Natural killer cell (primary cell): ENCODE results near the gene RTL1. TPM values are rescaled to one million over a fixed set of nuclear protein-coding genes. Genes with fewer than 3 reads are reported as not detected.

ENCODE experiments used
- ATAC-seq, 3 donors: fragments of 150-1000 bp in 2 of 3; fragments of 200-7000 bp in 1 of 3; cut with Tn5 transposase; 1 replicate in 1 of 3; 2 replicates in 2 of 3; pipeline ENCODE4 v1.10.0; 2021; ENCODE audit warnings: mild to moderate bottlenecking in 2 of 3, moderate library complexity in 2 of 3
- DNase-seq, 2 donors: peaks; one replicate each; pipeline versions ENCODE4 v3.0.0 to v3.0.0-alpha.2; 2013 to 2021; ENCODE audit warnings: mixed read lengths in 1 of 2
- H3K27ac ChIP-seq: one replicate; pipeline ENCODE4 v1.5.1; 2013; ENCODE audit warnings: mild to moderate bottlenecking, low read length
- H3K27me3 ChIP-seq: one replicate; pipeline ENCODE4 v1.6.1; 2013; ENCODE audit warnings: low read length; ENCODE audit not compliant: control insufficient read depth, insufficient read depth
- H3K36me3 ChIP-seq: one replicate; pipeline ENCODE4 v1.6.1; 2013; ENCODE audit warnings: low read length; ENCODE audit not compliant: control insufficient read depth, insufficient read depth
- H3K4me1 ChIP-seq: one replicate; pipeline ENCODE4 v1.6.1; 2013; ENCODE audit warnings: low read length; ENCODE audit not compliant: control insufficient read depth, insufficient read depth
- H3K4me3 ChIP-seq: one replicate; pipeline ENCODE4 v1.5.1; 2013; ENCODE audit warnings: low read length
- H3K9me3 ChIP-seq: one replicate; pipeline ENCODE4 v1.6.1; 2013; ENCODE audit warnings: low read length; ENCODE audit not compliant: control insufficient read depth, insufficient read depth
- H3K27ac Mint-ChIP-seq, 2 donors: one replicate each; pipeline ENCODE4 v1.8.0; 2022; ENCODE audit warnings: mild to moderate bottlenecking in 2 of 2, mixed read lengths in 2 of 2, moderate library complexity in 1 of 2
- H3K27me3 Mint-ChIP-seq, 2 donors: one replicate each; pipeline ENCODE4 v1.8.0; 2022; ENCODE audit warnings: low read depth in 2 of 2, mixed read lengths in 2 of 2
- H3K36me3 Mint-ChIP-seq: one replicate; pipeline ENCODE4 v1.8.0; 2022; ENCODE audit warnings: mixed read lengths
- H3K4me1 Mint-ChIP-seq, 2 donors: one replicate each; pipeline ENCODE4 v1.8.0; 2022; ENCODE audit warnings: mixed read lengths in 2 of 2
- H3K4me3 Mint-ChIP-seq: one replicate; pipeline ENCODE4 v1.8.0; 2022; ENCODE audit warnings: mild to moderate bottlenecking, moderate library complexity, mixed read lengths
- H3K9me3 Mint-ChIP-seq, 2 donors: one replicate each; pipeline ENCODE4 v1.8.0; 2022; ENCODE audit warnings: mixed read lengths in 2 of 2
- WGBS: methylation state at CpG from one replicate; pipeline ENCODE4 v1.1.7; 2013; ENCODE audit warnings: missing lambda C conversion rate; ENCODE audit not compliant: insufficient coverage; 5-methylcytosine and 5-hydroxymethylcytosine counted together
- intact Hi-C: fragments of 100-400 bp; cut with micrococcal nuclease; formaldehyde crosslinking; loops from one replicate; pipeline ENCODE4 v1.14.2; 2022
- total RNA-seq, 4 donors: library from RNA; stranded (reverse); fragments of 120-200 nt in 1 of 4; gene quantifications; one replicate each; pipeline versions ENCODE4 v1.2.3 to v1.2.4, GENCODE V29; 2013 to 2022
- TF ChIP-seq, protein P1 (sequence below): fragments of 200-600 bp; IDR thresholded peaks from one replicate; pipeline ENCODE4 v1.8.0; 2022; ENCODE audit warnings: antibody characterized with exemption

Gene RTL1
- total RNA-seq, 3 donors from 2014 or later (not counting 1 experiment from before 2014, with no cell fraction given): not detected

DNA sequence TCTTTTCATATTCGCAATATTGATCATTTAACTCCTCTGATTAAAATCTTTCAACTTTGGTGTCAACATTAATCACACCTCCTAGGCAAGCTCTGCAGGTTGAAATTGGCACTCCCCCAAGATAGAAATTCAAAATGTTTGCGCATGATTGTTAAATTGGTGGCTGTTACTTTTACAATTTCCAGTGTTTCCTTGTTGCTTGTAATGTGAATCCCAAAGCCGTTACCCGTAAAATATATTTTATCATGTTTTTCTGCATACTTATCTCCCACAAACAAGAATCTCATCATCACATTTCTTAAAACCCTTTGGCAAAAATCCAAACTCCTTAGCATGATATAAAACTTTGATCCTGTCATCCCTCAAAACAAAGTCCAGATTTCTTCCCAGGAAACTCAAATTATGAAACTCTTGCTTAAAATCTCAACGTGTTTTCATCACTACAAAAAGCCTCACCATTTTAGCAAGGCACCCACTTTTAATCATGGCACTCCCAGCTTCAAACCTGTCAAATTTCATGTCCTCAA is 14.7 kb downstream of the RTL1 start:
- WGBS: 77% methylated on average over 4 of the region's 5 CpGs
- TF ChIP-seq, protein P1, sequence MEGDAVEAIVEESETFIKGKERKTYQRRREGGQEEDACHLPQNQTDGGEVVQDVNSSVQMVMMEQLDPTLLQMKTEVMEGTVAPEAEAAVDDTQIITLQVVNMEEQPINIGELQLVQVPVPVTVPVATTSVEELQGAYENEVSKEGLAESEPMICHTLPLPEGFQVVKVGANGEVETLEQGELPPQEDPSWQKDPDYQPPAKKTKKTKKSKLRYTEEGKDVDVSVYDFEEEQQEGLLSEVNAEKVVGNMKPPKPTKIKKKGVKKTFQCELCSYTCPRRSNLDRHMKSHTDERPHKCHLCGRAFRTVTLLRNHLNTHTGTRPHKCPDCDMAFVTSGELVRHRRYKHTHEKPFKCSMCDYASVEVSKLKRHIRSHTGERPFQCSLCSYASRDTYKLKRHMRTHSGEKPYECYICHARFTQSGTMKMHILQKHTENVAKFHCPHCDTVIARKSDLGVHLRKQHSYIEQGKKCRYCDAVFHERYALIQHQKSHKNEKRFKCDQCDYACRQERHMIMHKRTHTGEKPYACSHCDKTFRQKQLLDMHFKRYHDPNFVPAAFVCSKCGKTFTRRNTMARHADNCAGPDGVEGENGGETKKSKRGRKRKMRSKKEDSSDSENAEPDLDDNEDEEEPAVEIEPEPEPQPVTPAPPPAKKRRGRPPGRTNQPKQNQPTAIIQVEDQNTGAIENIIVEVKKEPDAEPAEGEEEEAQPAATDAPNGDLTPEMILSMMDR: no peak
- Histone ChIP-seq H3K4me1 (no peaks in the 10 kb centered on the region), H3K9me3 (no peaks in the 10 kb centered on the region), H3K36me3 (no peaks in the 10 kb centered on the region), H3K4me3 (no peak overlapping the region), H3K27me3 (no peaks in the 10 kb centered on the region), H3K27ac (no peak overlapping the region)
- DNase-seq: no peak
- H3K36me3 Mint-ChIP-seq: no peaks in the 10 kb centered on the region
- H3K4me1 Mint-ChIP-seq: no peaks in the 10 kb centered on the region
- intact Hi-C loops: no loop called here
- H3K27me3 Mint-ChIP-seq: peaks cover 14 to 28% of the 10 kb centered on the region in 2 donors
- no peak for ATAC-seq
- H3K4me3 Mint-ChIP-seq: no peak overlapping the region
- H3K27ac Mint-ChIP-seq: no peak overlapping the region
- H3K9me3 Mint-ChIP-seq: no peaks in the 10 kb centered on the region

- DNase-seq (no peak), ATAC-seq (no peak)
- peaks cover 14 to 28% of the 10 kb centered on the region in 2 donors for H3K27me3 Mint-ChIP-seq
- WGBS: 85% methylated on average over 6 of the region's 6 CpGs
- no peak overlapping the region for H3K27ac Mint-ChIP-seq
- H3K4me1 Mint-ChIP-seq: no peaks in the 10 kb centered on the region
- Histone ChIP-seq H3K27ac (no peak overlapping the region), H3K4me1 (no peaks in the 10 kb centered on the region), H3K9me3 (no peaks in the 10 kb centered on the region), H3K27me3 (no peaks in the 10 kb centered on the region), H3K36me3 (no peaks in the 10 kb centered on the region), H3K4me3 (no peak overlapping the region)
- no peaks in the 10 kb centered on the region for H3K9me3 Mint-ChIP-seq
- H3K4me3 Mint-ChIP-seq: no peak overlapping the region
- intact Hi-C loops: no loop called here
- TF ChIP-seq, protein P1: no peak
- no peaks in the 10 kb centered on the region for H3K36me3 Mint-ChIP-seq
Measured at GRCh38 chr14:100887728-100888335, 15.7 kb downstream of the RTL1 start.

GRCh38 chr14:100885617-100886016 is 17.9 kb downstream of the RTL1 start:
- Mint-ChIP-seq H3K9me3 (no peaks in the 10 kb centered on the region), H3K27me3 (peaks cover 14 to 28% of the 10 kb centered on the region in 2 donors), H3K4me3 (no peak overlapping the region), H3K4me1 (no peaks in the 10 kb centered on the region), H3K27ac (no peak overlapping the region), H3K36me3 (no peaks in the 10 kb centered on the region)
- H3K4me1 ChIP-seq: no peaks in the 10 kb centered on the region
- ATAC-seq (no peak), DNase-seq (no peak)
- no peaks in the 10 kb centered on the region for H3K27me3 ChIP-seq
- H3K36me3 ChIP-seq: no peaks in the 10 kb centered on the region
- H3K9me3 ChIP-seq: no peaks in the 10 kb centered on the region
- no peak overlapping the region for H3K27ac ChIP-seq
- no peak overlapping the region for H3K4me3 ChIP-seq
- TF ChIP-seq, protein P1: no peak
- 79% methylated on average over 5 of the region's 5 CpGs for WGBS
- intact Hi-C loops: no loop called here

DNA sequence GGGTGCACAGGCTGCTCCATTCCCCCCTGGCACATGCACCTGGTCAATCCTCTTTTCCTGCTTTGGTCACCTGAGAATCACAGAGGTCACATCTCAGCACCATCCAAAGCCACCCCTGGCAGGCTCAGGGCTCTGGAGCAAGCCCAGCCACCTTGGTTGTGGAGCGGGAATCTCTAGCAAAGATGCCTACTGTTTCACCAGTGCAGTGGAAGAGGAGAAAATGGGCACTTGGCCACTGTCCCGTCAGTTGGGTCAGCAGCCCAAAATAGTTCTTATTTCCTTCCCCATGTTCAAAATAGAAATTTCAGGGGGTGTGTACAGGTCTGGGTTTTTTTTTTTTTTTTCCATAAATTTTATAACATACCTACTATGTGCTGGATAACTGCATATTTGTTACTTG is 18.3 kb downstream of the RTL1 start:
- no peak for DNase-seq
- no peaks in the 10 kb centered on the region for H3K9me3 ChIP-seq
- H3K27me3 ChIP-seq: no peaks in the 10 kb centered on the region
- TF ChIP-seq, protein P1: no peak
- no peak overlapping the region for H3K4me3 ChIP-seq
- 100% methylated on average over 1 of the region's 2 CpGs for WGBS
- H3K4me1 ChIP-seq: no peaks in the 10 kb centered on the region
- peaks cover 14 to 28% of the 10 kb centered on the region in 2 donors for H3K27me3 Mint-ChIP-seq
- no peak overlapping the region for H3K27ac Mint-ChIP-seq
- H3K4me3 Mint-ChIP-seq: no peak overlapping the region
- H3K4me1 Mint-ChIP-seq: no peaks in the 10 kb centered on the region
- H3K9me3 Mint-ChIP-seq: no peaks in the 10 kb centered on the region
- no peak overlapping the region for H3K27ac ChIP-seq
- no peaks in the 10 kb centered on the region for H3K36me3 Mint-ChIP-seq
- H3K36me3 ChIP-seq: no peaks in the 10 kb centered on the region
- no peak for ATAC-seq
- intact Hi-C loops: no loop called here
